Glomerular endothelial cell (primary cell): ENCODE results near the gene FHIT. TPM values are rescaled to one million over a fixed set of nuclear protein-coding genes. Genes with fewer than 3 reads are reported as not detected.

ENCODE experiments used
- DNase-seq: peaks from one replicate; pipeline ENCODE4 v3.0.0-alpha.2; 2011; ENCODE audit warnings: low read depth, low spot score; ENCODE audit errors: extremely low read depth
- total RNA-seq: library from RNA; depleted of rRNA; stranded (reverse); fragments of >200 nt; gene quantifications from 2 replicates; pipeline ENCODE4 v1.2.3, GENCODE V29; 2015

The FHIT gene
- total RNA-seq, 1 donor from 2014 or later: 8.1 TPM

DNA sequence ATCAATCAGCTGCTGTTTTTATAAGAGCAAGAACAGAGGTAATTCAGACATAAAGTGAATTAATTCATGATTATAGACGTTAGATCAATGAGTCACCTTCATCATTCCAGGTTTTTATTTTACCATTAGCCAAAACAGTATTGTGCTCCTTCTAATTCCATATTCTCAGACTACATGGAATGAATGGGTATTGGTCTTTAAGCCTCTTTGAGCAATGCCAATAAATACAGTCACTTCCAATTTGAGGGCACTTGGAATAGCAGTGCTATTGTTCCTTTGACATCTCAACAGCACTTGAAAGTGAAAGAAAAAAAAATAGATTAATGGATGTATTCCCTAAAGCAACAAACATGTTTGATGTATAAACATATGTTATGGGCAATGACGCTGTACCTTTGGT is 1370.5 kb downstream of the FHIT start:
- DNase-seq: no peak

DNA sequence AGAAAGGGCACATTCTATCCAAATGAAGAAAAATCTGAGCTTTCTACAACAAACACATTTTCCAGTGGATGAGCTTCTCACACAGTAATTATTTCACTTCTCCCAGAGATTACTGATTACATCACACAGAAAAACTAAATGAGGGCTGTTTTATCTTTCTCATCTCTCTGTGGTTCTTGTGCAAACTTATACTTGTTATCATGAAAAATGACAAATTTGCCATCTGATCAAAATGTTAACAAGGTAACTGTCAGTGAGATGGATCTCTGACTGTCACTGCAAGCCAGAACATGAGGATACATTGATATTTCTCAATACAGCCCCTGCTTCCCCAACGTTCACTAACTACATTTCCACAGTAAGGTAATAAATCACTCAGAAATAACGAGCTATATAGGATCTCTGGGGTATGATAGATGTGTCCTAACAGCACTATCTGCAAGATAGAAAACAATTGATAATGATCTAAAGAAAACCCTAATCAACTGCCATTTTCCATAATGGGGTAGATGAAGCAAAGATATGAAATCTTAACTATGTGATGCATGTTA is 1372.1 kb downstream of the FHIT start:
- DNase-seq: no peak

DNA sequence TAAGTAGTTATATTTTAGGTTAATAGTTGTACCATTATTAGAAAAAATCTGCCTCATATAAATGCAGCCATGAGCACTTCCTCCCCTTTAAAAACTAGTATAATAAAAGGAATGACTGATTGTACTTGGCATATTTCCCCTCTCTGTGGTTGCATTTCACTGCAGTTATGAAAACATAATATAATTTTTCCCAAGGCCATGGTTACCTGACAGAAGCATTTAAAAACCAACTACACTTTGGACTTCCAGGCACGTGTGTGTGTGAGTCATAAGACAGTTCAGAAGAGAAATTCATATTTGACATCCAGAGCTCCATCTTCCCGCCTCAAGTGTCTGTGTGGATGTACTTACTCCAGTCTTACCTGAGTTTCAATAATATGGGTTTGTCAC is 1373.2 kb downstream of the FHIT start:
- no peak for DNase-seq

DNA sequence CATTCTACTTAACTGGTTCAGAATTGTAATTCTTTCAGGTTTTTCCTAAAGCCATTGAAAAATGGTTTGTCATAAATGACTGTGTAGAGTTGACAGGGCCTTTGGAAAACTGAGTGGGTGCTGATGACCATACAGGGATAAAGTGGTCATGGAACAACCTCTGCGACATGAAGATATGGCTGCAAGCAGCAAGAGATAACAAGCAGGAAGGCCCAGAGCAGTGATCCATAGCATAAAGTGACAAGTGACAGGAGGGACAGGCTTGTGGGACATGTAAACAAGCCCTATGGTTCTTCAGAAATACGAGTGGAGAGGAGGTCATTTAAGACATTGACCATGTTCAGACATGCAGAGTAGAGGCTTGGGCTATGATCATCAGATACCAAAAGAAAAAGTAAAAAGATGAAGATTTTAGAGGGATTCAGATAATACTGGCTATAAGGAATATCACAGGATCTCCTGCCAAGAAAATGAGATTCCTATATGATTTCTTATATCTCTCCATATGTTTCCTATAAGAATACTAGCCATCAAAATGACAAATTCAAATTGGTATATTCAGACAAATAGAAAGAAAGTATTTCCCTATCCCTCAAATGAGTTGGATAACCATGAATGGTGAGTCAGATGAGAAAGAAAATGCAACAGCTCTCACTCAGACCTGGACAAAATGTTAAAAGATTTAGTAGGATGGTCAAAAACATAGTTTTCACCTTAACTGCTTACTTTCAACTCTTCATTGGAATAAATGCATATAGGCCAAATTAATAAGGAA is 1373.8 kb downstream of the FHIT start:
- DNase-seq: no peak

DNA sequence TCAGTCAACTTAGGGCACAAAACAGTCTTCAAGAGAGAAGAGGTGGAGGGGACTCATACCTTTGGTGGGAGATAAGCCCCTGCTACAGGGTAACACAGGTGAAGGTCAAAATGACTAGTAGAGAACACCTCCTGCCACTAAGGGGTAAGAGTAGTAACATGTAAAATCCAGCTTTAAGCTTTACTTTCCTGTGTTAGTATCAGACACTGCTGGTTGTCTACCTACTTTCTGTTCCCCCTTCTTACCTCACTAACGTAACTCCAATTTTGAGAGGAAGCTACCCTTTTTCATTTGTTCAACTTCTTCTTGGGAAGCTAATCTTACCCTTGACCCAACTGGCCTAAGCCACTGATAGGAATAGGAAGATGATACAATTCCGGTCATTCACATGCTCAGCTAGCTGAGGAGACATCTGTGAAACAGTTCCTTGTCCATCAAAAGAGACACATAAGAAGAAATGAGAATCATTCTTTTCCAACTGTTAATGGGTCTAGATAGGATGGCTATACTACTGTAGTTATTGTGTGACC is 1374.7 kb downstream of the FHIT start:
- no peak for DNase-seq

DNA sequence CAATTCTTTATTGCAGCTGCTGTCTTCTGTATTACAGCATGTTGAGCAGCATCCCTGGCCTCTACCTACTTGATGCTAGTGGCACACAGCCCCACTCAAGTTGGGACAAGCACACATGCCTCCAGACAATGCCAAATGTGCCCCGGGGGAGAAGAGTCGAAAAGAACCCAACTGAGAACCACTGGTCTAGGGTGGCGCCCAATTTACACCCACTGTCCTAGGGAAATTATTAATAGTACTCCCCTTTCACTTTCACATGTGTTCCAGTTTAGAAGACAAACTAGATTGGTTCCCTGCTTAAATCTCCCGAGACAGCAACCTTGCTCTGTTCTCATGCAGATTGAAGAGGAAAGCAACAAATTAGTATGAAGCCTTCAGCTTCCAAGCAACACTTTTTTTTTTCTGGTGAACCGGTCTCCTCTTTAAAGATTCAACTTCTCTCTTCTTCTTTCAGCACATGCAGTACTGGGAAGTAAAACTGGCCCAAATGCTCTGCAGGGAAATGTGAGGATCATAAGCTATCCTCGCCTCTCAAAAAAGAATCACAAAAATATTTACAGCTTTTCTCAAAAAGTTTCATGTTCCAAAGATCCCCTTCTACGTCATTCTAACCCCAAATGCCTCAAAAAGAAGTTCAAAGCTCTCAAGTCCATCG is 1377.5 kb downstream of the FHIT start:
- no peak for DNase-seq

DNA sequence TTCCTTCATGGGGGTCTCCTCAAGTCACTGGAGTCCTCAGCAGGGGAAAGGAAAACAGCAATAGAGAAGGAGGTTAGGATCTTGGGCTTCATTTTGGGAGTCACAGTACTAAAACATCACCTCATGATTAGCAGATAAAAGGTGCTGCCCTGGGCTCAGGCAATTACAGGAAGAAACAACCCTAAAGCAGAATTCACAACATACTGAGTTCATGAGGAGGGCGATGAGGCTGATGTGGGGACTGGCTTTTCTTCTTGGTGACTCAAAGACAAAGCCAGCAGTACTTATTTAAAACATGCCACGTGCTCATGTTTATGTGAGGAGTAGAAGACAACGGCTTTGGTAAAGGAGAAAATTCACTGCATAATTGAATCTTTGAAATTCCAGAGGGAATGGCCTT is 1379.1 kb downstream of the FHIT start:
- DNase-seq: no peak

DNA sequence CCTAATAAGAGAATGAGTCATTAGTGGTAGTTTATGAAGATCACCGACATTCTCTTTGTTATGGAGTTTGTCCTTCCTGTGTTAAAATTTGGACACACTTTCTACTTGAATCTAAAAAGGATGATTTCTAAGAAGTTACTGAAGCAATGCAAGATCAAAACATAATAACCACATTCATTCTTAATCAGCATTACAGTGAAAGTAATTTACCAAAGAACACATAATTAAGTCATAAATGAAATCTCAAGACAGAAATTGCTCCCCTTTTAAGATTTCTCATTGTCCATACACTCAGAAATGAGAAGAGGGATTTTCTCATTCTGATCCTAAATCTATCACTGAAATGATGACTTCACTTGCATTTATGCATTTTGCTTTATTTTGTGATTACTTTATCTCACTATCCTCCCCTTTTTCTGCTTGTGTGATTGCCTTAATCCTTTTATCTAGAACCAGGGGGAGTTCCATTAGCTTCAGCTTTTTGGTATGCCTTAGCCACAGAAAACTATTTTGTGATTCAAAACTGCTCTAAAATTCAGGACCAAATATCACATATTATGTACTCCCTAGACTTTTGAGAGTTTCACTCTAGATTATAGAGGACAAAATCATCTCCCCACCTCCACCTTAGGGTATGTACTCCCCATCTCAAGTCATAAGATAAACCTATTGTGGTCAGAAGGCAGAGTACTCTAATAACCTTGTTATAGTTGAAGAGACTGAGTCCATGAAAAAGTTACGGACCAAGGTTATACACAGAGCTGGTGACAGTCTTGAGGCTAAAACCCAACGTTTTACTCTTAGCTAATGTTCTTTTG is 1383.9 kb downstream of the FHIT start:
- no peak for DNase-seq

DNA sequence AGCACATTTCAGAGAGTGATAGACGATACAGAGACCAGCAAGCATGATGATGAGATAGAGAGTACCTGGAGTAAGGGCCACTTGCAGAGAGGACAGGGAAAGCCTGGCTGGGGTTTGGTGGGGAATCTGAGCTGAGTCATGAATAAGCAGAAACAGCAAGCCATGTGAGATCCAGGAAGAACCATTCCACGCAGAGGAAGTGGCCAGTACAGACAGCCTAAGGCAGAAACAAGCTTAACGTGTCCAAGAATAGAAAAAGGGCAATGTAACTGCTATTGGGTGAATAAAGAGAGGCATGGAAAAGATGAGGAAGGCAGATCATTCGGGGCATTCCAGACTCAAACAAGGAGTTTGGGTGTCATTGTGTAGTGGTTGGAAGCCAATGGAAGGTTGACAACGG is 1385.2 kb downstream of the FHIT start:
- DNase-seq: no peak

DNA sequence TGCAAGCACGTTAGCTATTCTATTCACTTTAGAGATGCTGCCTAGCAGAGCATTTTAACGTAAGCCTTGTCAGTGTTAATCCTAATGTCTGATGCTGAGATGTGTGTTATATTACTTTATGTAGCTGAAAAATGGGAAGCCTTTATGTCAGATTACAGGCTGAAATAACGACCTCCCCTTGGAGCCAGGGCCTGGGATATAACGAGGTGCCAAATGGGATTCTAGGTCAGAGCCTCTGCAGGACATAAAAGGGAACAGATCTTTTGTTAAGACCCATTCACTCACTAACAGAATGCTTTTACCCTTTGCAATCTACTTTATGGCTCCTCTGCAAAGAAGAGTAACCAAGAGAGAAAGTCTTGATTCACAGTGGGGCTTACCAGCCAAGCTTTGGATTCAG is 1385.9 kb downstream of the FHIT start:
- no peak for DNase-seq

DNA sequence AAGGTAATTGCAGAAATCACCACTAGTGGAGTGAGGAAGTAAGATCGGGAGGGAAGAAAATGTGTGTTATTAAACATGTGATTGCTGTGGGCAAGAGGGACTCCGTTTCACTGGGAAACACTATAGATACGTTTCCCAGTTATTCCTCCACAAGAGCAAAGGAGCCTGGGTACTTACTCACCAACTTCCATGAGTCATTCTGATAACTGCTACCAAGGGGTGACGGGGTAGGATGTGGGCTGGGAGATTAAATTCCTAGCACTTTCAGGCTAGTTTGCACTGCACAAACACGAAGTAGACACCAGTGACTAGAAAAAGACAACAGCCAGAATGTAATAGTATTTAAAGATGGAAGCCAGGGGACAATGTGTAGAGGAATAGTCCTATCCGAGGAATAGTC is 1388.6 kb downstream of the FHIT start:
- DNase-seq: no peak

DNA sequence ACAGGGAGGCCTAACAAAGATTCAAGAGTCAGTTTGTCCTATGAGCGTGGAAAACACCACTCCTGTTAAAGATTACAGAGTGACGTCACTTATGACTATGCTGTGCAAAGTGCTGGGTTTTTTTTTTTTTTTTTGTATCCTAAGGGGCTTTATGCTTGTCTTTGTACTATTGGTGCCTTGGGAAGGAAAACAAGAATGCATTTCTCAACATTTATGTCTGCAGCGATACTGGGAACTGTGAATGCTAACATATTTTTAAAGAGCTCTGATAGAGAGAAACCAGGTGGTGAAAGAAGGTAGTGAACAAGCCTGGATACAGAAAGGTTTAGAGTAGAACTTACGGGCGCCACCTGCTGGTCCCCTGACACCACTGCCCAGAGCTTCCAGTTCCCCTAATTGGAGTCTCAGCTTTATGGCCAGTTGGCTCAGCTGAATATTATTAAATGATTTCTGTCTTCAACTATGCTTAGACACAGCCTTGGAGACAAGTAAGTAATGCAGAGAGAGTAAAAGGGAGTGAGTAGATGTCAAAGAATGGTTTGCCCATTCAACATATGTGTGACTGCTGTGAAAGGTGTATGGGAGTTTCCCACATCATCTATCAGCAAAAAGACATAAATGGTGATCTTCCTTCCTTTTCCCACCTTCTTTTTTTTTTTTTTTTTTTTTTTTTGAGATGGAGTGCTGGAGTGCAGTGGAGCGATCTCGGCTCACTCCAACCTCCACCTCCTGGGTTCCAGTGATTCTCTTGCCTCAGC is 1393.5 kb downstream of the FHIT start:
- DNase-seq: peak; percentile 50

DNA sequence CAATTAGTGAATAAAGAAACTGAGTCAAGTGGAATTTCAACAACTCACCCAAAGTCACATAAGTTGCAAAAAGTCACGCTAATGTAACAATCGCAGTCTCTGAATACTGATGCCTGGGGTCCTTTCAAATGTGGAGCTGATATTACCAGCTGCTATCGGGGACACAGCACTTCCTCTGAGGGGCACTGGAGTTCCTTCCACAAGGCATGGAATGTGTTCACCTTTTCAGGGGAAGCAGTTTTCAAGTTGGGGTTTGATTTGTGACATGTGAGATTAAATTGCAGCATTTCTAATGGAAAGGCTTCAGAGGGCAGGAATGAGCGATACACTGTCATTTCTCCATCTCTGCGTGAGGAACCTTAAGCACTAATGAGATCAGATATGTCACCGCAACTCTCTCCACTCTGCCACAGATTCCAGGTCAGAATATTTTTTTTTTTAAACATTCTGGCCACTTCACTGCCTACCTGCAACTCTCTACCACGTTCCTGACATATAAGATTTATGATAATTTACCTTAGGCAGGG is 1394.3 kb downstream of the FHIT start:
- DNase-seq: no peak

DNA sequence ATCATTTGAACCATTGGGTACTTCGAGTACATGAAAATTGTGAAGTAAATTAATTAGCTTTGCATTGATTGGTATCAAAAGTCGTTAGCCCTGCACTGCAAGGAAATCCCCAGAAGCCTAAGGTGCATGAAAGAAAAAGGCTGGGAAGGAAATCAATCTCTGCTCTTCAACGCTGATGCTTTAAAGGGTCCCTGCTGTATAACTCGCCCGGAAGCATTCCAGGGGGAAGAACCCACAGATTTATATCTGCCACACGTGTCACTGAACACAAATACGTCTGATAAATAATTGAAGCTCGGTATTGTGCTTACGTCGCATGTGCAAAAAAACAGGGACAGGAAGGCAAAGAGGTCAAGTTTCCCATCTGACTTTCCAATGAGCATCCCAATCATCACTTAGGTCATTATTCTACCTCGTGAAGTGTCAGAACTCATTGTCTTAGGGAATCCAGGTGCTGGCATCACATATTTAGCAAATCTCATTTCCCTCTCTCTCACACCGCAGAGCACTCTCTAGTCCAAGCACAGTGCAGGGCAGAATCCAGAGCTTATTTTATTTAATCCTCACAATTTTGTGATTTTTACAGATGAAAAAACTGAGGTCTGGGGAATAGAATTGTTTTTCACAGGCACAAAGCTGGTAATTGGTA is 1397.1 kb downstream of the FHIT start:
- no peak for DNase-seq

DNA sequence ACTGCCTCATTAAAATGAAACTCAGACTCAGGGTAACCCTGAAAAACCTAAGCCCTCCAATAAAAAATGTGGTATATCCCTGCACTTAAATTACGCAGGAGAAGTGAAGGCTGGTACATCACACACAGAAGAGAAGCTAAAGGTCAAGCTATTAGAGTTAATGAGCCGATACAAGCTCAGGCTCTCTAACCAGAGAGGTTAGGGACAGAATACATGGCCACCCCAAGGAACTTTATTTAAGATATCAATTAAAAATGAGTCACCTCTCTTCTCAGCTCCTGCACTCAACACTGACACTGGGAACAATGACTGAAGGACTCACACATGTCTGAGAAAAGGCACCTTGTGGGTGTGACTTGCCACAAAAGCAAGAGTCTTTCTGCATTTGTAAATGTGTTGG is 1400.8 kb downstream of the FHIT start:
- no peak for DNase-seq

DNA sequence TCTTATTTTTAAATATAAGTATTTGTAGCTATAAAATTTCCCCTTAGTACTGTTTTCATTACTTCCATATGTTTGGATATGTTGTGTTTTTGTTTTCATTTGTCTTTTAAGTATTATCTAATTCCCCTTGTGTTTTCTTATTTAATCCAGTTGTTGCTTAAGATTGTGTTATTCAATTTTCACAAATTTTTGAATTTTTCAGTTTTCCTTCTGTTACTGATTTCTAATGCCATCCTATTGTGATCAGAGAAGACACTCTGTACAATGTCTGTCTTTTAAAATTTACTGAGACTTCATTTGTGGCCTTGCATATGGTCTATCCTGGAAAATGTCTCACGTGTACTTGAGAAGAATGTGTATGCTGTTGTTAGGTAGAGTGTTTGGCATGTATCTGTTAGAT is 1405.9 kb downstream of the FHIT start:
- DNase-seq: no peak

DNA sequence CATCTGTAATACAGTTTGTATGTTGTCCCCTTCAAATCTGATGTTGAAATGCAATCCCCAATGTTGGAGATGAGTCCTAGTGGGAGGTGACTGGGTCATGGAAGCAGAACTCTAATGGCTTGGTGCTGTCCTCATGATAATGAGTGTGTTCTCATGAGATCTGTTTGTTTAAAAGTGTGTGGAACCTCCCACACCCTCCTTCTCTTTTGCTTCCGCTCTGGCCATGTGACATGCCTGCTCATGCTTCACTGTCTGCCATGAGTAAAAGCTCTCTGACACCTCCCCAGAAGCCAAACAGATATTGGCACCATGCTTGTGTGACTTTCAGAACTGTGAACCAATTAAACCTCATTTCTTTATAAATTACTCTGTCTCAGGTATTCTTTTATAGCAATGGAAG is 1407.4 kb downstream of the FHIT start:
- no peak for DNase-seq

DNA sequence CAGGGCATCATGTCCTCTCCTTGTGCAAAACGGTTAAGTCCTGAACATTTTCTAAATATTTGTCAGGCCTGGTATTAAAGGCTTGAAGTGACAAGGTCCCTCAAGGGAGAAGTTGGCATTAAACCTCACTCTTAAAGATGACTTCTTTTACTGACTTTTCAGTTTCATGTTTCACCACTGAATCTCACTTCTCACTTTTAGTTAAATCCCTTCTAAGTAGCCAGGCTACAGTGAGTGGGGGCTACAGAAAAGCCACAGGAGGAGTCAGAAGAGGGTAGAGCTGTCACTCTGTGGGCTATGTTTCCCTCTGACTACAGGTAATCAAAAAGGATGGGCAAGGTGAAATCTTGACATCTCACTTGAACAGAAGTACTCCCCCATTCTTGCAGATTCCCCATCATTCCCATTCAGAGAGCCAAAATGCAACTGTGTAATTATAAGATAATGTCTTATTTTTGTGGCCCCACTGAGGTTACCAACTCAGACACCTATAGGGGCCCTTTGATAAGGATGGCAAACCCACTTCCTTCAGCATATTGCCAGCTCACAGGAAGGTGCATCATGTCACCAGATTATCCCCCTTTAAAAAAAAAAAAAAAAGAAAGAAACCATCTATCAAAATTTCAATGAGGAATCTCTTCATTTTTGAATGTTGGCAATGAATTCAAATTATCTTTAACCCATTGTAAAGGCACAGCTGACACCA is 1411.3 kb downstream of the FHIT start:
- DNase-seq: no peak

DNA sequence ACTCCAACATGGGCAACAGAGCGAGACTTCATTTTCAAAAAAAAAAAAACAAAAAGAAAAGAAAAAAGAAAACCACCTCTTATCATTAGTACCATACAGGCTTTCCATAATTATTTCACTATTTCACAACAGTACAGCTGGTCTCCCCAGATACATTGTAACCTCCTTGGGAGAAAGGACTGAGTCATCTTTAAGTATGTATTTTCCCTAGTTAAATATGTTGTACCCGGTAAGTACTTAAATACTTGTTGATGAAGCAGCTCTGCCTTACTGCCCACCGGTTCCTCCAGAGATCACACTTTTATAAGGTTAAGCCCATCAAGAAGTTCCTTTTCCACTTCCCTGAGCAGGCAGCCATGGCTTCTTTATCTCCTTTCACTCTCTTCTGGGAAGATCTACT is 1412.0 kb downstream of the FHIT start:
- no peak for DNase-seq
